ENCODE results near the gene ZBTB7A.
"Not testable (repeated sequence)": the region's sequence is repeated elsewhere in the genome, so short reads cannot be mapped to it uniquely, and the experiment has no call there.

ZBTB7A gene

GRCh38 chr19:4000798-4001197 lies 65.9 kb downstream of the ZBTB7A start:
- not testable (repeated sequence) for FAIRE-seq; DNase-seq (ENCODE audit: extremely low spot score, insufficient read length, low read depth)

GRCh38 chr19:3998667-3999412 lies 67.9 kb downstream of the ZBTB7A start:
- FAIRE-seq; DNase-seq (ENCODE audit: extremely low spot score, insufficient read length, low read depth): not testable (repeated sequence)

- FAIRE-seq, result no peak
These were observed 71.1 kb downstream of the ZBTB7A start for GRCh38 chr19:3995607-3996006.

More at GRCh38 chr19:3995607-3996006, 71.1 kb downstream of the ZBTB7A start:
- no peak for DNase-seq (ENCODE audit: extremely low spot score, insufficient read length, low read depth)
